Measurements from ENCODE around the gene EXOC6. TPM values are rescaled to one million over a fixed set of nuclear protein-coding genes. Genes with fewer than 3 reads are reported as not detected.
"Not testable (repeated sequence)": the region's sequence is repeated elsewhere in the genome, so short reads cannot be mapped to it uniquely, and the experiment has no call there.

The EXOC6 gene
- polyA plus RNA-seq, 12 donors: 18.2 to 49.7 (median 37.7) TPM; not detected in 1

- no peak for DNase-seq
Measured at GRCh38 chr10:92868557-92868956, 20.2 kb downstream of the EXOC6 start.

DNA sequence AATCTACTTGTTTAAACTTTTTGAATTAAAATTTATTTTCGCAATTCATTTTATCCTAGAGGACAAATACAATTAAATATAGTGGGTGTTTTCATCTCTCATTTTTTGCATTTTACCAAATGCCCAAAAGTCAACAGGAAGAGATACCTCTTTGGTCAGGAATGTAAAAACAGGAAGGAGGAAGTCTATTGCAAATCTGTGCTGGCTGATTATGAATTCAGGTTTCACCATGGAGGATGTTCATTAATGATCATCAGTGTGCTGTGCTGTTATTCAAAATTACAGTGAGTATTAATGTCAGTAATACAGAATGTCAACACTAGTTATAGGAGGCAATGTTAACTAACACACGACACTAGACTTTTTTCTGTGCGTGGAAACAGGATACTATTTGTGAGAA lies 24.7 kb downstream of the EXOC6 start:
- DNase-seq: no peak

- no peak for DNase-seq
Measured at GRCh38 chr10:92876509-92877036, 28.3 kb downstream of the EXOC6 start.

DNA sequence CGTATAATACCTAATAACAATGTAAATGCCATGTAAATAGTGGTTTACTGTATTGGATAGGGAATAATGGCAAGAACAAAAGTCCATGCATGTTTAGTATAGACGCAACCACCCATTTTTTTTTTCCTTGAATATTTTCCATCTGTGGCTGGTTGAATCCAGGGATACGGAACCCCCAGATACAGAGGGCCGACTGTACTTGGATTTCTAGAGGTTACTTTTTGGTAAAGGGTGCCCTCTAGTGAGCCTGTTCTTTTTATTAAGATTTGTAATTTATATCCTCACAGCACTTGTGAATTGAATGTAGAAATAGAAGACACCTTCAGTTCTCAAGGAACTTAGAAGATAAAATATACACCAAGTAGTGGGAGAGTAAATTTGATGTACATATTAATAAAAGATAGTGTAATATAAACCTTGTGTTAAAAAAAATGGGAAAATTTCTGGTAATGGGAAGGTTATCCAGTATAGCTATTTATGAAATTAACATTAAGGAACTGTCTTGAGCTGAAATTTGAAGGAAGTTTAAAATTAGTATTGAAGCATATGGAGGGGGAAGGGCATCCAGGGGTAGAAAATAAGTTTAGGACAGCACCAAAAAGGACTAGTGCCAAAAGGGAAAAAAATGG lies 32.0 kb downstream of the EXOC6 start:
- DNase-seq: peak; percentile 43

GRCh38 chr10:92880917-92881316 lies 32.6 kb downstream of the EXOC6 start:
- no peak for DNase-seq

DNA sequence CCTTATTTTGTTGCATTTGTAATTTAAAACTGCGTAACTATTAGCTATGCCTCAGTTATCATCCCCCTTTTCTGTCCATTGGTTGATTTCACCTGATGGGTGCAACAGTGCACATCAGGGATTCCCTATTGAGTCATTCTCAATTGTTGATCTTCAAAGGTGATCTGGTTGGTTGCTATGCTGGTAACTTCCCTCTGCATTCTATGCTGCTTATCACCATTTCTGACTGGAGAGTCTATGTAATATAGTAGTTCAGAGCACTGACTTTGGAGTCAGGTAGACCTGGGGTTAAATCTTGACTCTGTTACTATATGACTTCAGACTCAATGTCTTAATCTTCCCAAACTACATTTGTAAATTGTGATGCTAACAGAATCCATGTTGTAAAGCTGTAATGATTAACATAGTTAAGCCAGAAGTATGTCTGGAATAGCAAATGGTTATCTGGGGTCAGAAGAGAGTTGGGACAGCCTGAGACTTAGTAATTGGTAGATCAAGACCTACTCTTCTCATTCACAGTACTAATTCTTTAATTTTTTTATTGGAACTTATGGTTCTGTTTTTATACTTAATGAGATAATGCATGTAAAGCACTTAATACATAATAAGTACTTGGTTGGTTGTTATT lies 38.1 kb downstream of the EXOC6 start:
- DNase-seq: no peak

DNA sequence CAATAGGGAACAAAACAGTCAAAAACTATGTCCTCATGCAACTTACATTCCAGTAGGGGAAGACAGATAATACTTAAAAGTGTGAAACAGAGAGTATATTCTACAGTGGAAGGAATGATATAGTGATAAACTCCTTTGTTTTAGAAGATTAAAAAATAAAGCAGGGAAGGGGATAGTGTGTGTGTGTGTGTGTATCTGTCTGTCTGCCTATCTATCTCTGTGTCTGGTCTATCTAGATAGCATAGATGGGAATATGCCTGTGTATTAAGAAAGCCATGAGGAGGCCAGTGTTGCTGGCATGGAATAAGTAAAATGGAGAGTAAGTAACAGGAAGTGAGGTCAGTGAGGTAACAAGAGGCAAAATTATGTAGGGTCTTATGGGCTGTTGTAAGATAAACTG lies 42.2 kb downstream of the EXOC6 start:
- no peak for DNase-seq

GRCh38 chr10:92891885-92892690 lies 43.8 kb downstream of the EXOC6 start:
- DNase-seq: no peak

- DNase-seq: no peak
Measured at GRCh38 chr10:92892691-92893054, 44.4 kb downstream of the EXOC6 start.

DNA sequence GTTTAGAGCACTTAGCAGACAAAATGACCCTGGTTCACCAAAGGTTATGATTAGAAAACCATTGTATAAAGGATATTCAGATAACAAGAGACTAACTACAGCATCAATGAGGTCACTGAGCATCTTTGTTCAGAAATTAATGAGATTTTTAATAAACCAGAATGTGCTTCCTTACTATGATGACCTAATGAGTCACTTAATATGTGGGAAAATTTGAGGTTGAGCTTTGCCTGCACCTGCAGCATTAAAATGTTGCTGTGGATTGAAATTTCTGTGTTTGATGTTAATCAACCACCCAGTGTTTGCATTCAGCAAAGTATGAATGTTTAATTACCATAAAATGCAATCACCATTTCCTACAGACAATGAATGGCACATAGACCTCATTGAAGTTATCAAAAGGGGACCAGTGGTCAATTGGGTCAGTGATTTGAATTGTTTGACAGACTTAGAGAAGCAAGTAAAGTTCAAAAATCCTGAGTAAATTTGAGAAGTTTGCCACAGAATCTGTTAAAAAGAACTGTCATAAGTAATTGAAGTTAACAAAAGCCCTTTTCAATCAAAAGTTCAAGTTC lies 45.8 kb downstream of the EXOC6 start:
- DNase-seq: no peak

GRCh38 chr10:92897916-92898315 lies 49.6 kb downstream of the EXOC6 start:
- no peak for DNase-seq

DNA sequence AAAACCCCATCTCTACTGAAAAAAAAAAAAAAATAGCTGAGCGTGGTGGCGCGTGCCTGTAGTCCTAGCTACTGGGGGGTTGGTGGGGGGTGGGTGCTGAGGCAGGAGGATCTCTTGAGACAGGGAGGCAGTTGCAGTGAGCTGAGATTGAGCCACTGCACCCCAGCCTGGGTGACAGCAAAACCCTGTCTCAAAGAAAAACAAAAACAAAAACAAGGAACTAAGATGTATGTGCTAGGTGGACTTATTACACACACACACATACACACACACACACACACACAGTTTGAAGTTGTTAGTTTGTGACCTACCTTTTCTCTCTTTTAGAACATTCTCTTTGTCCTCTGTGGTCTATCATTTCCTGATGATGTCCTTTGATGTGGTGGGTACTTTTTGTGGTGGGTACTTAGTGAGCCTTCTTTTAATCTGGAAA lies 53.5 kb downstream of the EXOC6 start:
- DNase-seq: no peak

DNA sequence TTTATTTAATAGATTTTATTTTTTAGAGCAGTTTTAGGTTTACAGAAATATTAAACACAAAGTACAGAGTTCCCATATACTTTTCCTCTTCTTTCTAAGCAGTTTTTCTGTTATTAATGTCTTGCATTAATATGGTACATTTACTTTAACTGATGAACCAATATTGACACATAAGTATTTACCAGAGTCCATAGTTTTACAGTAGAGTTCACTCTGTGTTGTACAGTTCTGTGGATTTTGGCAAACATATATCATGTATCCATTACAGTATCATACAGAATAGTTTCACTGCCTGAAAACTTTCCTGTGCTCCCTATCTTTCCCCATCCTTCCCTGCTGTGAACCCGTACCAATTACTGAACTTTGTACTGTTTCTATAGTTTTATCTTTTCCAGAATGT lies 55.3 kb downstream of the EXOC6 start:
- DNase-seq: no peak

- DNase-seq: no peak
Measured at GRCh38 chr10:92907280-92907679, 59.0 kb downstream of the EXOC6 start.

DNA sequence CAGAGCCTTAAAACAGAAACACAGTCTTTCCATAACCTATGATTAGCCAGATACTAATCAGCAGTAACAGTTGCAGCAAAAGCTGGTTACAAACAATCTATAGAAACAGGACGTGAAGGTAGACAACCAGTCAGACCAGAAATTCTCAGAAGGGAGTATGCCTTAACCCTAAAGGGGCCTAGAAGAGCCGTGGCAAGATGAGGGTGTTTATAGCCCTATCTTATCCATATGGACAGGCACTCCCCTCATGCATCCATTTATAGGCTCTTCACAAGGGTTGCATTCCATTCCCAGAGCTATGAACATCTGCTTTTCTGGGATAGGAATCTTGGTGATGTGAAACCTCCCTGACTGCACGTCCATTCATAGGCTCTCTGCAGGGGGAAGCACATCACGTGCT lies 64.3 kb downstream of the EXOC6 start:
- not testable (repeated sequence) for DNase-seq

- no peak for DNase-seq
Measured at GRCh38 chr10:92913973-92914372, 65.7 kb downstream of the EXOC6 start.

- peak; percentile 6 for DNase-seq
Measured at GRCh38 chr10:92914478-92915325, 66.4 kb downstream of the EXOC6 start.

DNA sequence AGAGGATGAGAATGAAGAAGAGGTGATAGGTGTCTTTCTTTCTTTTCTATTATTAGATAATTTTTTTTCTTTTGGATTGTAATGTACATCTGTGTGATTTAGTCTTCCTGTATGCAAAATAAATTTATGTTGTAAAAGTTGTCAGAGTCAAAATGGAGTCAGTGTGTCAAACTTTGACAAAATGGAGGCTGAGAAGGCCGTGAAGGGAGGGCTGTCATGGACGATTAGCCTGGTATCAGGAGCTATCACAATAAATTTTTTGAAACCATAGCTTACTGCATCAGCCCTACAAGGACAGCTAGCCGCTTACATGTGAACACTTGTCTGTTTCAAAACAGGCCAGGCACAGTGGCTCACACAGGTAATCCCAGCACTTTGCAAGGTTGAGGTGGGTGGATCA lies 67.6 kb downstream of the EXOC6 start:
- DNase-seq: no peak

GRCh38 chr10:92916433-92916832 lies 68.1 kb downstream of the EXOC6 start:
- no peak for DNase-seq

DNA sequence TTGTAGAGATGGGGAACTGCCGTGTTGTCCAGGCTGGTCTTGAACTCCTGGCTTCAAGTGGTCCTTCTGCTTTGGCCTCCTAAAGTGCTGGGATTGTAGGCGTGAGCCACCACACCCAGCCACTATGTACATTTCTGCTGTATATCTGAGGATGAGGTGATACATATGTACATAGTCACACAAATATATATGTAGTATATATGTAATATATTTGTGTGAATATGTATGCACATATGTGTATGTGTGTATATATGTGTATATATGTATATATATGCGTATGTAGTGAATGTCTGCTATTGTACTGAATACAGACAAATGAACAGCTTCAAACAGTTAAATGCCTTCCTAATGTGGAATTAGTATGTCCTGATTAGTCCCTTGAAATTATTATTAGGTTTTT lies 70.3 kb downstream of the EXOC6 start:
- DNase-seq: no peak

- no peak for DNase-seq
Measured at GRCh38 chr10:92920866-92921265, 72.5 kb downstream of the EXOC6 start.

- DNase-seq: no peak
Measured at GRCh38 chr10:92923416-92923815, 75.1 kb downstream of the EXOC6 start.

All from muscle of arm (tissue), 12 donors.